HUDEP-2 (cell line): ENCODE measurements around the gene SLC52A3.
A peak's percentile ranks its signal among the peaks of the same experiment; 100 is the strongest.

ENCODE experiments used
- DNase-seq, 76 experiments: peaks; one replicate each; lab custom pipeline; 2025; ENCODE audit not compliant: unreplicated experiment in 76 of 76; lab: John Stamatoyannopoulos, UW

Gene SLC52A3

DNA sequence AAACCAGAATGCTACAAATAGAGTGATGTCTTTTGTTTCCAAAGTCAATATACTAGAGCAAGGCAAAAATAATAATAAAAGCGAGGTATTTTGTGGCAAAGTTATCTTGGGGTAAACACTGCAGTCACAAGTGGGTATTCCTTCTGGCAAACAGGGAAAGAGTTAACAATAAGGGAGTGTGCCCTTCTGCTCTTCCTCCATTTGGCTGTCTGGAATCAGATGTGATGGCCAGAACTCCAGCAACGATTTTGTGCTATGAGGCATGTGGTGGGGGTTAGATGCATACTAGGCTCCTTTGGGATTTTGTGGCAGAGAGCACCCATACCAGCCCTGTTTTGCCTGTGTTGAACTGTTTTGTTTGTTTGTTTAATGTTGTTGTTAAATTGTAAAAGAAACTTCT, 2.4 kb upstream of the SLC52A3 start:
- no peak for DNase-seq

GRCh38 chr20:766906-767305, 1.4 kb downstream of the SLC52A3 start:
- no peak for DNase-seq

- DNase-seq, result no peak
Observed at GRCh38 chr20:764255-764654, 4.0 kb downstream of the SLC52A3 start.

GRCh38 chr20:761418-762381, 6.6 kb downstream of the SLC52A3 start:
- no peak for DNase-seq

GRCh38 chr20:760751-761417, 7.4 kb downstream of the SLC52A3 start:
- DNase-seq, result peak in 25 of 76 experiments; percentile 1 to 39 (median 17)

DNA sequence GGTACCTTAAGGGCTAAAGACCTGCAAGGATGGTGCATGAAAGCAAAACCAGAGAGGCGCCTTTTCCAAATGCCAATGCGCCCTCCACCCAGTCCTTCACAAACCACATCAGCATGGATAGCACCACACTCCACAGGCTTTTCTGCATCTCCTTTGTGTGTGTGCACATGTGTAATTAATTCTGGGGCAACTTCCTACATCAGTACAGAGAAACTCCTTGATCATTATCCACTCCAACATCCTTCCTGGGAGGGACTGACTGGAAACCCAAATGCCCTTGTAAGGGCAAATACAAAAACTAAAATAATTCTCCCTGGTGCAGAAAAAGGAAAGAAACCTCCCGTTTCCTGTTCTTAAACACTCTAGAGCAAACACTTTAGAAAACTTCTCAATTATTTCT, 10.8 kb downstream of the SLC52A3 start:
- DNase-seq, result no peak

DNA sequence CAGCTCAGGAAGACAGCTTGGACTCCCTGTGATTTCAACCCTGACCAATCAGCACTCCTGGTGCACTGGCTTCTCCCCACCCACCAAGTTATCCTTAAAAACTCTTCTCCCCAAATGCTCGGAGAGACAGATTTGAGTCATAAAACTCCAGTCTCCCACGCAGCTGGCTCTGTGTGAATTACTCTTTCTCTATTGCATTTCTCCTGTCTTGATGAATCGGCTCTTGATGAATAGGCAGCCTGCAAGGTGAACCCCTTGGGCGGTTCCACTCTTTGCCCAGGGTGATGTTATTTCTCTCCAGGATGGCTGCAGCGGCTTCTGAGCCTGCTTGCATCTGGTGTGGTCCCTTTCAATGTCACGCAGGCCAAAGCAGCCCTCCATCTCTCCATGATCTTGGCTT, 12.4 kb downstream of the SLC52A3 start:
- no peak for DNase-seq

DNA sequence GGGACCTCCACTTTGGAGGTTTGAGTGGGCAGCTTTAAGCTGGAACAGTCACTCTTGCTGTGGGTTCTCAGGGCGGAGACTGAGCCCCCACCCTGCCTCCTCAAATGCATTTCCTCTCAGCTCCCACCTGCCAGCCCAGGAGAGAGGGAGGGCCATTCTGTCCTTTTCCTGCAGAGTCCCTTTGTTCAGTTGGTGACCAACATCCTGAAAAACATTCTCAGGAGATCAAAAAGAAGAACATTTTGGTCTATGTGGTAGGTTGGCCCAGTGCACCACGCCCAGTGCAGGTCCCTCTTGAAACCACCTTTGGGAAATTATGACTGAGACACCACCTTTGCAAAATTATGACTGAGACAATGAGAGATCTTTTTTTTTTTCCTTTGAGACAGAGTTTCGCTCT, 13.4 kb downstream of the SLC52A3 start:
- DNase-seq, result no peak

GRCh38 chr20:753897-754635, 14.2 kb downstream of the SLC52A3 start:
- DNase-seq, result no peak

DNA sequence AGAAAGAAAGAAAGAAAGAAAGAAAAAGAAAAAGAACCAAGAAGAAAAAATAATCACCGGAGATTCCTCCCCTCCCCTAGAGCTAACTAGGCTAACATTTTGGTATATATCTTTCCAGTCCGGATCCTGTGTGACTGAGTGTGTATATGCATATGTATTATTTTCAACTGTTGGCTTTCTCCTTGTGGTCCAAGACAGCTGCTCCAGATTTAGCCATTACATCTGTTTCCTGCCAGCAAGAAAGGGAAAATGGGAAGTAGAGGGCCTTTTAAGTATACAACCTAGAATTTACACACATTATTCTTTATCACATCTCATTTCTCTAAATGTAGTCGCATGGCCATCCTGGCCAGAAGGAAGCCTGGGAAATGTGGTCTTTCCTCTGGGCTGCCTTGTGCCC, 15.2 kb downstream of the SLC52A3 start:
- DNase-seq, result no peak

DNA sequence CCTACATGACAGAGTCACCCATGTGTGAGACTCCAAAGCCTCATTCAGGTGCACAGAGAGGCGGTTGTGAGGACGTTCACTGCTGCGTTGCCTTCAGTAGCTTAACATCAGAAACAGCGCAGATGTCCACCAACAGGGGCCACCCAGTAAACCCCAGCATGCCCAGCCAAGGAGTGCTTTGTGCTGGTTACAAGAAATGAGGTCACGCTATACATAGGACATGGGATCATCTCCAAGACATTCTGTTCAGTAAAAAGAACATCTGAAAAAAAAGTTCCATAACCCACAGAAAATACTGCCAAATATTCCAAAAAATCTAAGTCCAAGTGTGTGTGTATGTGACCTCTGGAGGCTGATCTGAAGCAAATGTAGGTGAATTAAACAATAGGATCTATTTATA, 16.0 kb downstream of the SLC52A3 start:
- no peak for DNase-seq

DNA sequence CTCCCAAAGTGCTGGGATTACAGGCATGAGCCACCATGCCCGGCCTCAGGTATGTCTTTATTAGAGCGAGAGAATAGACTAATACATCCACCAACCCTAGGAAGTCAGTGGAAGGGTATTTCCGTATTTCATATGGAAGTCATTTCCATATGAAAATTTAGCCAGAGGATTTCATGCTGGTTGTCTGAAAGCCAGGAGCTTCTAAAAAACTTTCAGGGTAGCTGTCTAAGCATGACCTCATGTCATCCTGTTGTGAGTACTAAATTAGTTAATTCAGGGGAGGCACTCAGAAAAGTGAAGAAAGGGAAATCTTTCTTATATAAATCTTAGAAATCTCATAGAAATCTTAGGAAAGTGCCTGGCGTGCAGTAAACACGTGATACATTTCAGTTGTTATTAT, 16.5 kb downstream of the SLC52A3 start:
- DNase-seq, result no peak

- DNase-seq, result peak in 3 of 76 experiments; percentile 3 to 20 (median 8)
Observed at GRCh38 chr20:750801-751200, 17.5 kb downstream of the SLC52A3 start.

- DNase-seq, result no peak
Observed at GRCh38 chr20:745683-746301, 22.5 kb downstream of the SLC52A3 start.

GRCh38 chr20:742156-742555, 26.1 kb downstream of the SLC52A3 start:
- no peak for DNase-seq

- DNase-seq, result no peak
Observed at GRCh38 chr20:741620-742019, 26.7 kb downstream of the SLC52A3 start.

- DNase-seq, result no peak
Observed at GRCh38 chr20:740162-740561, 28.1 kb downstream of the SLC52A3 start.

- no peak for DNase-seq
Observed at GRCh38 chr20:739736-740135, 28.6 kb downstream of the SLC52A3 start.

DNA sequence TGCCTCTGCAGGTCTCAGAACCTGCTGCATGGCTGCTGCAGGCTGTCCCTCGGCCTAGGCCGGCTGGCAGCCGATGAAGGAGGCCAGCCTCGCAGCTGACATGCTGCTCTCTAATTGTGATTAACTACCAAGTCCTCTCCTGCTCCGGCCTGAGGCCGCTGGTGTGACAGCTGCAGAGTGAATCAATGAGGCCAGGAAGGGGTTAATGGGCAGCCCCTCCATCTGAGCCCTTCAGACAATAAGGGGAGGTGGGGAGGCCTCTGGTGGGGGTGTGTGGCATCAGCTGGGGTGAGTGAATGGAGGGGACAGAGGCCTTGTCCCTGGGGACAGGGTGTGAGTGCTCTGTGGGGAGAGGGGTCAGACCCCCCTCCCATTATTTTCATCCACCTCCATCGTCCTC, 34.4 kb downstream of the SLC52A3 start:
- DNase-seq, result no peak

- no peak for DNase-seq
Observed at GRCh38 chr20:732727-733126, 35.6 kb downstream of the SLC52A3 start.
